ENCODE data around the gene MPPED2.

- no peak for TF ChIP-seq FOXM1 (IDR thresholded peaks at IDR 0.05; ENCODE audit: borderline replicate concordance)
- TF ChIP-seq SUZ12 (IDR thresholded peaks at IDR 0.05) = no peak
- no peak for TF ChIP-seq NFRKB (IDR thresholded peaks at IDR 0.05)
- no peak for TF ChIP-seq ELF4 (IDR thresholded peaks at IDR 0.05)
- TF ChIP-seq ZNF384 (IDR thresholded peaks at IDR 0.05) = no peak
- TF ChIP-seq HDGF (IDR thresholded peaks at IDR 0.05; ENCODE audit: borderline replicate concordance) = no peak
- TF ChIP-seq, protein P1, sequence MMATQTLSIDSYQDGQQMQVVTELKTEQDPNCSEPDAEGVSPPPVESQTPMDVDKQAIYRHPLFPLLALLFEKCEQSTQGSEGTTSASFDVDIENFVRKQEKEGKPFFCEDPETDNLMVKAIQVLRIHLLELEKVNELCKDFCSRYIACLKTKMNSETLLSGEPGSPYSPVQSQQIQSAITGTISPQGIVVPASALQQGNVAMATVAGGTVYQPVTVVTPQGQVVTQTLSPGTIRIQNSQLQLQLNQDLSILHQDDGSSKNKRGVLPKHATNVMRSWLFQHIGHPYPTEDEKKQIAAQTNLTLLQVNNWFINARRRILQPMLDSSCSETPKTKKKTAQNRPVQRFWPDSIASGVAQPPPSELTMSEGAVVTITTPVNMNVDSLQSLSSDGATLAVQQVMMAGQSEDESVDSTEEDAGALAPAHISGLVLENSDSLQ (IDR thresholded peaks at IDR 0.05) = no peak
- TF ChIP-seq SP1 (IDR thresholded peaks at IDR 0.05) = no peak
- TF ChIP-seq FOXK2 (IDR thresholded peaks at IDR 0.05) = no peak
- no peak for TF ChIP-seq FOXA1 (IDR thresholded peaks at IDR 0.05)
Measured at GRCh38 chr11:30543066-30543465, 43.1 kb downstream of the MPPED2 start.
